Measurements from ENCODE around the gene ZMIZ1. TPM values are rescaled to one million over a fixed set of nuclear protein-coding genes. Genes with fewer than 3 reads are reported as not detected.

Gene ZMIZ1
- total and polyA plus RNA-seq, 4 donors, result 18.3 to 80.2 (median 42.6) TPM

DNA sequence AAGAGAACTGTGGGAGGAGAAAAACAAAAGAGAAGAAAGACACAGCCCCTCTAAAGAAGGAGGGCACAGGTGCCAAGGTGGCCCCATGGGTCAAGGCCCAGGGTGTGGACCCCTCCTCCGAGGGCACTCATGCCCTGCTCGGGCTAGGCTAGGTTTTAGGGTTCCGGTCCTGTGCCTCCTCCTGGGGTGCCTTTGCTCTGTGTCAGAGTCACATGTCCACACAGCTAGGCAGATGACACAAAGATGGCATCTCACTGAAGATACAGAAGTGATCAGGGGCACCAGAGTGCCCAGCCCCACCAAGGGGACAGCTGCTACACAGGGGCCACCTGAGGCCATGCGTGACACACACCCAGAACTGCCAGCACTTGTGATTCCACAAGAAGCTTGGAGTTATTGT lies 162.1 kb downstream of the ZMIZ1 start:
- Histone ChIP-seq H3K36me3 (ENCODE audit: control insufficient read depth in 4 of 4, insufficient read depth in 4 of 4, low read length in 4 of 4) (peaks cover 0 to 16% (median 9%) of the 10 kb centered on the region in 4 donors), H3K27ac (ENCODE audit: low read depth in 1 of 2, low read length in 1 of 2) (no peak overlapping the region), H3K4me3 (no peak overlapping the region), H3K4me1 (ENCODE audit: control insufficient read depth in 5 of 5, insufficient read depth in 5 of 5, low read length in 5 of 5) (peaks cover 0 to 26% (median 14%) of the 10 kb centered on the region in 5 donors), H3K27me3 (ENCODE audit: control insufficient read depth in 3 of 3, insufficient read depth in 3 of 3, low read length in 2 of 3) (no peaks in the 10 kb centered on the region), H3K9me3 (ENCODE audit: control insufficient read depth in 4 of 4, insufficient read depth in 3 of 4, low read length in 3 of 4) (no peaks in the 10 kb centered on the region), H3K9ac (ENCODE audit: insufficient read depth in 1 of 2, low read length in 2 of 2) (peak overlapping the region in 1 of 2 donors; percentile 34)
- TF ChIP-seq, protein P1, sequence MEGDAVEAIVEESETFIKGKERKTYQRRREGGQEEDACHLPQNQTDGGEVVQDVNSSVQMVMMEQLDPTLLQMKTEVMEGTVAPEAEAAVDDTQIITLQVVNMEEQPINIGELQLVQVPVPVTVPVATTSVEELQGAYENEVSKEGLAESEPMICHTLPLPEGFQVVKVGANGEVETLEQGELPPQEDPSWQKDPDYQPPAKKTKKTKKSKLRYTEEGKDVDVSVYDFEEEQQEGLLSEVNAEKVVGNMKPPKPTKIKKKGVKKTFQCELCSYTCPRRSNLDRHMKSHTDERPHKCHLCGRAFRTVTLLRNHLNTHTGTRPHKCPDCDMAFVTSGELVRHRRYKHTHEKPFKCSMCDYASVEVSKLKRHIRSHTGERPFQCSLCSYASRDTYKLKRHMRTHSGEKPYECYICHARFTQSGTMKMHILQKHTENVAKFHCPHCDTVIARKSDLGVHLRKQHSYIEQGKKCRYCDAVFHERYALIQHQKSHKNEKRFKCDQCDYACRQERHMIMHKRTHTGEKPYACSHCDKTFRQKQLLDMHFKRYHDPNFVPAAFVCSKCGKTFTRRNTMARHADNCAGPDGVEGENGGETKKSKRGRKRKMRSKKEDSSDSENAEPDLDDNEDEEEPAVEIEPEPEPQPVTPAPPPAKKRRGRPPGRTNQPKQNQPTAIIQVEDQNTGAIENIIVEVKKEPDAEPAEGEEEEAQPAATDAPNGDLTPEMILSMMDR (IDR thresholded peaks at IDR 0.05; ENCODE audit: control extremely low read depth, extremely low read depth), result no peak
- DNase-seq (no peak), ATAC-seq (ENCODE audit: insufficient read depth, low FRiP score) (no peak)
- WGBS, 2 donors, result 95 to 96% methylated on average over 4 of the region's 4 CpGs

DNA sequence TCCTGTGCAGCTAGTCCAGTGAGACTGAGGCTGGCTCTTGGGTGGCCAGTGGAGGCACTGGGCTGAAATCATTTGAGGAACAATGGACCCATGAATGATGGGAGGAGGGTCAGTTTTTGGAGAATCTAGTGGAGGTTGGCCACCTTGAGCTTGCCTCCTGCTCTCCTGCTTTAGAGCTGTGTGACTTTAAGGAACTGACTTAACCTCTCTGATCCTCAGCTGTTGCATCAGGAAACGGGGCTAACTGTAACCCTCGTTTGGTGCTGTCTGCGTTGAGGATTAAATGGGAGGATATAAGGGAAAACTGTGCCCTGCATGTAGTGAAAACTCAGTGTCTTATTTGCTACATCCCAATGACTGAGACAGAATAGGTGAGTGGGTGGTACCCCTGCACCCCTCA lies 163.1 kb downstream of the ZMIZ1 start:
- ATAC-seq (ENCODE audit: insufficient read depth, low FRiP score) (no peak), DNase-seq (no peak)
- Histone ChIP-seq H3K36me3 (ENCODE audit: control insufficient read depth in 4 of 4, insufficient read depth in 4 of 4, low read length in 4 of 4) (peaks cover 0 to 12% (median 7%) of the 10 kb centered on the region in 4 donors), H3K4me1 (ENCODE audit: control insufficient read depth in 5 of 5, insufficient read depth in 5 of 5, low read length in 5 of 5) (peaks cover 0 to 28% (median 14%) of the 10 kb centered on the region in 5 donors), H3K9ac (ENCODE audit: insufficient read depth in 1 of 2, low read length in 2 of 2) (no peak overlapping the region), H3K4me3 (no peak overlapping the region), H3K9me3 (ENCODE audit: control insufficient read depth in 4 of 4, insufficient read depth in 3 of 4, low read length in 3 of 4) (no peaks in the 10 kb centered on the region), H3K27me3 (ENCODE audit: control insufficient read depth in 3 of 3, insufficient read depth in 3 of 3, low read length in 2 of 3) (no peaks in the 10 kb centered on the region), H3K27ac (ENCODE audit: low read depth in 1 of 2, low read length in 1 of 2) (no peak overlapping the region)
- WGBS, 2 donors, result 66 to 76% methylated on average over 3 of the region's 3 CpGs
- TF ChIP-seq, protein P1 (IDR thresholded peaks at IDR 0.05; ENCODE audit: control extremely low read depth, extremely low read depth), result no peak

DNA sequence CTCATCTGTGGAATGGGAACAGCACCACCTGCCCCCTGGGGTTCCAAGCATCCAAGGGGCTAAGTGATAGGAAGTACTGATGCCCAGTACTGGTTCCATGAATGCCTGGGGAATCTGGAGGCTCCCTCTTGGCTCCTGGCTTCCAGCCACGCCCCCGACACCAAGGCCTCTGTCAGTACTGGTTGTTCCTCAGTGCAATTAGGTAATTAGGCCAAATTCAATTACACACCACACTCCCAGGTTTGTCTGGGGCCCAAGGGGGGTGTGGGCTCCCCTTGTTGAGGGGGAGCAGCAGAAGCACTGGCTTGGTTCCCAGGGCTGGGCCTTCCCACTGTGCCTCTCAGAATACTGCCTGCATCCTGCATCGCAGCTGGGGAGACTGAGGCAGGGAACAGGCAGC lies 164.1 kb downstream of the ZMIZ1 start:
- WGBS, 2 donors, result 88 to 92% methylated on average over 3 of the region's 3 CpGs
- TF ChIP-seq, protein P1 (IDR thresholded peaks at IDR 0.05; ENCODE audit: control extremely low read depth, extremely low read depth), result no peak

More for the DNA sequence above, 164.1 kb downstream of the ZMIZ1 start:
- peaks cover 3 to 37% (median 20%) of the 10 kb centered on the region in 5 donors for H3K4me1 ChIP-seq (ENCODE audit: control insufficient read depth in 5 of 5, insufficient read depth in 5 of 5, low read length in 5 of 5)
- no peak overlapping the region for H3K4me3 ChIP-seq
- no peak overlapping the region for H3K27ac ChIP-seq (ENCODE audit: low read depth in 1 of 2, low read length in 1 of 2)
- H3K36me3 ChIP-seq (ENCODE audit: control insufficient read depth in 4 of 4, insufficient read depth in 4 of 4, low read length in 4 of 4), result peaks cover 0 to 12% (median 7%) of the 10 kb centered on the region in 4 donors
- H3K9ac ChIP-seq (ENCODE audit: insufficient read depth in 1 of 2, low read length in 2 of 2), result no peak overlapping the region
- no peak for ATAC-seq (ENCODE audit: insufficient read depth, low FRiP score)
- H3K27me3 ChIP-seq (ENCODE audit: control insufficient read depth in 3 of 3, insufficient read depth in 3 of 3, low read length in 2 of 3), result no peaks in the 10 kb centered on the region
- no peak for DNase-seq
- H3K9me3 ChIP-seq (ENCODE audit: control insufficient read depth in 4 of 4, insufficient read depth in 3 of 4, low read length in 3 of 4), result no peaks in the 10 kb centered on the region

All from lung (tissue), 12 donors.